PC-9 (cell line): ENCODE results near the gene SF3B5.

ENCODE experiments used
- CTCF ChIP-seq: fragments of 200-600 bp; sonication (generic); conservative IDR thresholded peaks from 2 replicates; pipeline ENCODE4 v1.6.1; 2017; ENCODE audit warnings: mixed run types, antibody characterized with exemption, mild to moderate bottlenecking, moderate library complexity
- EZH2 ChIP-seq: fragments of 200-600 bp; sonication (generic); IDR thresholded peaks from 2 replicates; pipeline ENCODE4 v1.8.0; 2017; ENCODE audit warnings: antibody characterized with exemption, low read depth

GRCh38 chr6:144134176-144134575, 38.8 kb upstream of the SF3B5 start:
- no peak for TF ChIP-seq CTCF
- TF ChIP-seq EZH2: no peak
